DND-41 (cell line): Measurements from ENCODE around the gene CLCF1.

ENCODE experiments used
- ATAC-seq: fragments of 200-7000 bp; cut with Tn5 transposase; 3 replicates; pipeline ENCODE4 v1.9.1; 2021; ENCODE audit warnings: low read depth; ENCODE audit not compliant: insufficient read depth
- DNase-seq: peaks from one replicate; pipeline ENCODE4 v3.0.0-alpha.2; 2020
- H2AFZ ChIP-seq: 2 replicates; pipeline ENCODE4 v1.6.0; 2012; ENCODE audit warnings: low read depth, low read length
- H3K27ac ChIP-seq: 2 replicates; pipeline ENCODE4 v1.5.1; 2012; ENCODE audit warnings: low read length, inconsistent platforms
- H3K27me3 ChIP-seq: fragments of 200-600 bp; sonication (generic); 2 replicates; pipeline ENCODE4 v1.6.0; 2012; ENCODE audit warnings: low read length, mild to moderate bottlenecking, inconsistent platforms; ENCODE audit not compliant: insufficient read depth, poor library complexity
- H3K36me3 ChIP-seq: 2 replicates; pipeline ENCODE4 v1.5.1; 2012; ENCODE audit warnings: low read length, inconsistent platforms; ENCODE audit not compliant: insufficient read depth
- H3K4me1 ChIP-seq: 2 replicates; pipeline ENCODE4 v1.5.1; 2012; ENCODE audit warnings: mild to moderate bottlenecking, low read length; ENCODE audit not compliant: insufficient read depth
- H3K4me2 ChIP-seq: 2 replicates; pipeline ENCODE4 v1.6.0; 2012; ENCODE audit warnings: mild to moderate bottlenecking, moderate library complexity, low read length, inconsistent platforms; ENCODE audit not compliant: insufficient read depth
- H3K4me3 ChIP-seq, 2 experiments: fragments of 200-600 bp in 1 of 2; shearing (Covaris generic) in 1 of 2; 2 replicates each; pipeline ENCODE4 v1.5.1; 2012 to 2016; ENCODE audit warnings: inconsistent platforms in 2 of 2, low read length in 2 of 2, mild to moderate bottlenecking in 2 of 2, low read depth in 1 of 2, moderate library complexity in 1 of 2
- H3K79me2 ChIP-seq: 2 replicates; pipeline ENCODE4 v1.6.0; 2012; ENCODE audit warnings: low read length, inconsistent platforms; ENCODE audit not compliant: insufficient read depth
- H3K9ac ChIP-seq: 2 replicates; pipeline ENCODE4 v1.6.0; 2012; ENCODE audit warnings: low read depth, mild to moderate bottlenecking, inconsistent platforms, low read length, moderate library complexity
- H3K9me3 ChIP-seq: 2 replicates; pipeline ENCODE4 v1.5.1; 2012; ENCODE audit warnings: low read length, moderate library complexity, mild to moderate bottlenecking, inconsistent platforms; ENCODE audit not compliant: insufficient read depth, severe bottlenecking
- H4K20me1 ChIP-seq: 2 replicates; pipeline ENCODE4 v1.6.0; 2012; ENCODE audit warnings: low read length; ENCODE audit not compliant: insufficient read depth
- CTCF ChIP-seq: IDR thresholded peaks from 2 replicates; pipeline ENCODE4 v1.5.1; 2012; ENCODE audit warnings: borderline replicate concordance, low read length, moderate library complexity, mild to moderate bottlenecking; ENCODE audit not compliant: poor library complexity, severe bottlenecking; ENCODE audit errors: extremely low read depth
- EZH2 ChIP-seq: IDR thresholded peaks from 3 replicates; pipeline ENCODE4 v1.6.1; 2012; ENCODE audit warnings: borderline replicate concordance, low read depth, mild to moderate bottlenecking, moderate library complexity, low read length, inconsistent platforms; ENCODE audit not compliant: severe bottlenecking

The CLCF1 gene

GRCh38 chr11:67415501-67416304 is 42.3 kb upstream of the CLCF1 start, which contains the start of gene CARNS1:
Gene CARNS1 (plus strand): TSS chr11:67415678. CDS start chr11:67416200, 522 bp downstream.
- TF ChIP-seq CTCF (no peak), EZH2 (no peak)
- Histone ChIP-seq H4K20me1 (no peaks in the 10 kb centered on the region), H2AFZ (no peak within 1 kb of the TSS), H3K9me3 (no peaks in the 10 kb centered on the region), H3K4me3 (peak within 1 kb of the TSS in 1 of 2 experiments; percentile 44; a peak in 1 of 4 replicates), H3K36me3 (peaks cover 6% of the 10 kb centered on the region; the same call in 1 of the 2 replicates), H3K27me3 (no peaks in the 10 kb centered on the region), H3K27ac (peak within 1 kb of the TSS; percentile 93), H3K4me2 (peak within 1 kb of the TSS; percentile 95), H3K4me1 (peaks cover 75% of the 10 kb centered on the region), H3K79me2 (peaks cover 35% of the 10 kb centered on the region), H3K9ac (peak within 1 kb of the TSS; percentile 91)
- ATAC-seq, result no peak
- DNase-seq, result no peak

- Histone ChIP-seq H3K79me2 (peaks cover 16% of the 10 kb centered on the region), H3K27me3 (no peaks in the 10 kb centered on the region), H3K4me2 (no peak overlapping the region), H3K27ac (peak overlapping the region; percentile 64), H3K9me3 (no peaks in the 10 kb centered on the region), H3K36me3 (no peaks in the 10 kb centered on the region; the same call in 1 of the 2 replicates), H3K4me1 (peaks cover 77% of the 10 kb centered on the region), H3K9ac (peak overlapping the region; percentile 20; the same call in 1 of the 2 replicates), H4K20me1 (no peaks in the 10 kb centered on the region), H2AFZ (no peak overlapping the region), H3K4me3 (no peak overlapping the region)
- TF ChIP-seq CTCF (no peak), EZH2 (no peak)
- DNase-seq (peak; percentile 52), ATAC-seq (no peak)
Measured at GRCh38 chr11:67413266-67413849, 40.0 kb upstream of the CLCF1 start.

- Histone ChIP-seq H3K27me3 (no peaks in the 10 kb centered on the region), H3K79me2 (peaks cover 17% of the 10 kb centered on the region), H4K20me1 (no peaks in the 10 kb centered on the region), H3K4me1 (peaks cover 77% of the 10 kb centered on the region), H3K36me3 (peaks cover 4% of the 10 kb centered on the region; the same call in 1 of the 2 replicates), H3K9me3 (no peaks in the 10 kb centered on the region), H3K4me3 (no peak overlapping the region), H3K9ac (peak overlapping the region; percentile 20; the same call in 1 of the 2 replicates), H3K4me2 (no peak overlapping the region), H3K27ac (peak overlapping the region; percentile 64), H2AFZ (no peak overlapping the region)
- TF ChIP-seq EZH2 (no peak), CTCF (no peak)
- DNase-seq (peak; percentile 17), ATAC-seq (no peak)
Measured at GRCh38 chr11:67412495-67413179, 39.2 kb upstream of the CLCF1 start.
